Upper lobe of left lung (tissue), 4 donors: Measurements from ENCODE around the gene UBASH3A.

Source experiments
- EP300 ChIP-seq, 4 donors: sonication (generic); formaldehyde crosslinking; IDR thresholded peaks; one replicate each; pipeline ENCODE4 v1.5.1; 2017; ENCODE audit warnings: antibody characterized with exemption in 4 of 4, control low read depth in 2 of 4
- POLR2A ChIP-seq, 4 donors: fragments of 450-650 bp; IDR thresholded peaks; one replicate each; pipeline ENCODE4 v1.5.1; 2016 to 2017; ENCODE audit warnings: antibody characterized with exemption in 4 of 4, mild to moderate bottlenecking in 2 of 4
- POLR2AphosphoS5 ChIP-seq, 2 donors: sonication (generic); formaldehyde crosslinking; IDR thresholded peaks; one replicate each; pipeline ENCODE4 v1.5.1; 2017; ENCODE audit warnings: antibody characterized with exemption in 2 of 2
- TF ChIP-seq, protein P1 (sequence below), 6 experiments: fragments of 450-650 bp in 4 of 6; fragments of 200-600 bp in 2 of 6; sonication (generic) in 2 of 6; IDR thresholded peaks; one replicate each; pipeline ENCODE4 v1.5.1; 2016 to 2019; ENCODE audit warnings: antibody characterized with exemption in 6 of 6

DNA sequence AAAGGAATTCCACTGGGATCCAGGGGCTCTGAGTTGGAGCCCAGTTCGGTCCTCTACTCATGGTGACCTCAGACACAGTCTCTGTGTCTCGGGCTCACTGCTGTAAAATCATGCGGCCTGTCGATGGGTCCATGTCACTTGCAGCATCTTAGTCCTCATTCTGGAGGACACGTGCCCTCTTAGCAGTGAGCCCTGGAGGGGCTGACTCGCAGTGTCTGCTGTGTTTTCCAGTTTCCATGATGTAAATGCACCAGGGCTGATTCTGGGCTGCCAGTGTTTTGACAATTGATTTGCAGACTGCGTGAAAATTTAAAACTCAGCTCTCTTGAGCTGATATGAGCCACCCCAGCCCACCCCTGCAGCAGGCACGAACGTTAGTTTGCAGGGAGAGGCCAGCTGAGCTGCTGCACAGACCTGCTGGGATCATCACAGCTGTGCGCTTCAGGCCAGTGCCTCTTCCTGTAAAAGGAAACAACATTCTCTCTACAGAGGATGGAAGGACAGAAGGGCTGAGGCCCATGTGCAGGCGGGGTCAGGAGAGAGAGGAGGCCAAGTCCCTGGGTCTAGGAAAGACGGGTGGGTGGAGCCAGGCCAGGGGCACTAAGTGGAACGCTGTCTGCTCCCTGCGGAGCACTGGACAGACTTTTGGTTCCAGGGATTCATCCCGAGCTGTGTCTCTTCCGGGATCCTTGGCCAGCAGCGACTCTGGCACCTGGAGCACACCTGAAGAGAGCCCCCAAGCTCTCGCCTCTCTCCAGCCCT lies 49.7 kb downstream of the UBASH3A start:
- TF ChIP-seq, protein P1, sequence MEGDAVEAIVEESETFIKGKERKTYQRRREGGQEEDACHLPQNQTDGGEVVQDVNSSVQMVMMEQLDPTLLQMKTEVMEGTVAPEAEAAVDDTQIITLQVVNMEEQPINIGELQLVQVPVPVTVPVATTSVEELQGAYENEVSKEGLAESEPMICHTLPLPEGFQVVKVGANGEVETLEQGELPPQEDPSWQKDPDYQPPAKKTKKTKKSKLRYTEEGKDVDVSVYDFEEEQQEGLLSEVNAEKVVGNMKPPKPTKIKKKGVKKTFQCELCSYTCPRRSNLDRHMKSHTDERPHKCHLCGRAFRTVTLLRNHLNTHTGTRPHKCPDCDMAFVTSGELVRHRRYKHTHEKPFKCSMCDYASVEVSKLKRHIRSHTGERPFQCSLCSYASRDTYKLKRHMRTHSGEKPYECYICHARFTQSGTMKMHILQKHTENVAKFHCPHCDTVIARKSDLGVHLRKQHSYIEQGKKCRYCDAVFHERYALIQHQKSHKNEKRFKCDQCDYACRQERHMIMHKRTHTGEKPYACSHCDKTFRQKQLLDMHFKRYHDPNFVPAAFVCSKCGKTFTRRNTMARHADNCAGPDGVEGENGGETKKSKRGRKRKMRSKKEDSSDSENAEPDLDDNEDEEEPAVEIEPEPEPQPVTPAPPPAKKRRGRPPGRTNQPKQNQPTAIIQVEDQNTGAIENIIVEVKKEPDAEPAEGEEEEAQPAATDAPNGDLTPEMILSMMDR (IDR thresholded peaks at IDR 0.05): no peak
- TF ChIP-seq EP300 (IDR thresholded peaks at IDR 0.05): no peak
- TF ChIP-seq POLR2A (IDR thresholded peaks at IDR 0.05): no peak
- no peak for TF ChIP-seq POLR2AphosphoS5 (IDR thresholded peaks at IDR 0.05)
